Measurements from ENCODE around the gene STAT1. TPM values are rescaled to one million over a fixed set of nuclear protein-coding genes. Genes with fewer than 3 reads are reported as not detected.

STAT1 gene
- polyA plus RNA-seq, 1 donor (not counting 4 experiments of a cell fraction or from before 2014, with no cell fraction given): 181 TPM

GRCh38 chr2:190978389-190979053 lies 35.5 kb downstream of the STAT1 start:
- Histone ChIP-seq H3K4me3 (ENCODE audit: control insufficient read depth in 2 of 3, extremely low read depth in 1 of 3, insufficient read depth in 2 of 3, low read depth in 1 of 3, low read length in 3 of 3) (no peak overlapping the region), H3K9ac (ENCODE audit: control insufficient read depth, extremely low read depth, insufficient read depth, low read length) (no peak overlapping the region), H4K20me1 (ENCODE audit: control insufficient read depth, extremely low read depth, insufficient read depth, low read length) (no peaks in the 10 kb centered on the region), H3K36me3 (ENCODE audit: control insufficient read depth in 2 of 2, extremely low read depth in 1 of 2, insufficient read depth in 2 of 2, low read length in 2 of 2) (peaks cover 57 to 74% of the 10 kb centered on the region in 2 experiments), H3K4me1 (ENCODE audit: control insufficient read depth, extremely low read depth, insufficient read depth, low read length) (peaks cover 12% of the 10 kb centered on the region), H3K27ac (ENCODE audit: control insufficient read depth, insufficient read depth, low read length) (no peak overlapping the region), H3K9me1 (ENCODE audit: control insufficient read depth, extremely low read depth, insufficient read depth, low read length) (no peaks in the 10 kb centered on the region), H2AFZ (ENCODE audit: control insufficient read depth, low read length) (no peak overlapping the region), H3K27me3 (ENCODE audit: control insufficient read depth, extremely low read depth, insufficient read depth, low read length) (no peaks in the 10 kb centered on the region), H3K79me2 (ENCODE audit: control insufficient read depth, insufficient read depth, low read length) (no peaks in the 10 kb centered on the region), H3K4me2 (ENCODE audit: control insufficient read depth, extremely low read depth, insufficient read depth, low read depth, low read length) (no peak overlapping the region), H3K9me3 (ENCODE audit: control insufficient read depth, low read depth, low read length) (no peaks in the 10 kb centered on the region)
- FAIRE-seq: peak; percentile 79
- dilution Hi-C loops (cut with MboI; ENCODE audit: extremely low pct_ligation_motif_present, low sequenced_read_pairs): no loop called here
- TF ChIP-seq CTCF (optimal IDR thresholded peaks at IDR 0.05 in 1 of 3, IDR thresholded peaks at IDR 0.05 in 1 of 3, conservative IDR thresholded peaks at IDR 0.05 in 1 of 3; ENCODE audit: extremely low read depth in 1 of 3, insufficient read depth in 2 of 3, low read length in 3 of 3) (no peak), EZH2 (IDR thresholded peaks at IDR 0.05; ENCODE audit: low read length) (no peak)
- no peak for DNase-seq (ENCODE audit: low read depth, low spot score)

GRCh38 chr2:190977505-190977904 lies 36.5 kb downstream of the STAT1 start:
- DNase-seq (ENCODE audit: low read depth, low spot score) (no peak), FAIRE-seq (no peak)
- Histone ChIP-seq H3K4me2 (ENCODE audit: control insufficient read depth, extremely low read depth, insufficient read depth, low read depth, low read length) (no peak overlapping the region), H3K4me3 (ENCODE audit: control insufficient read depth in 2 of 3, extremely low read depth in 1 of 3, insufficient read depth in 2 of 3, low read depth in 1 of 3, low read length in 3 of 3) (no peak overlapping the region), H3K36me3 (ENCODE audit: control insufficient read depth in 2 of 2, extremely low read depth in 1 of 2, insufficient read depth in 2 of 2, low read length in 2 of 2) (peaks cover 59 to 77% of the 10 kb centered on the region in 2 experiments), H3K4me1 (ENCODE audit: control insufficient read depth, extremely low read depth, insufficient read depth, low read length) (peaks cover 12% of the 10 kb centered on the region), H3K79me2 (ENCODE audit: control insufficient read depth, insufficient read depth, low read length) (no peaks in the 10 kb centered on the region), H3K9ac (ENCODE audit: control insufficient read depth, extremely low read depth, insufficient read depth, low read length) (no peak overlapping the region), H3K27me3 (ENCODE audit: control insufficient read depth, extremely low read depth, insufficient read depth, low read length) (no peaks in the 10 kb centered on the region), H4K20me1 (ENCODE audit: control insufficient read depth, extremely low read depth, insufficient read depth, low read length) (no peaks in the 10 kb centered on the region), H2AFZ (ENCODE audit: control insufficient read depth, low read length) (no peak overlapping the region), H3K9me3 (ENCODE audit: control insufficient read depth, low read depth, low read length) (no peaks in the 10 kb centered on the region), H3K27ac (ENCODE audit: control insufficient read depth, insufficient read depth, low read length) (no peak overlapping the region), H3K9me1 (ENCODE audit: control insufficient read depth, extremely low read depth, insufficient read depth, low read length) (no peaks in the 10 kb centered on the region)
- TF ChIP-seq EZH2 (IDR thresholded peaks at IDR 0.05; ENCODE audit: low read length): no peak
- no peak for TF ChIP-seq CTCF (optimal IDR thresholded peaks at IDR 0.05 in 1 of 3, IDR thresholded peaks at IDR 0.05 in 1 of 3, conservative IDR thresholded peaks at IDR 0.05 in 1 of 3; ENCODE audit: extremely low read depth in 1 of 3, insufficient read depth in 2 of 3, low read length in 3 of 3)
- dilution Hi-C loops (cut with MboI; ENCODE audit: extremely low pct_ligation_motif_present, low sequenced_read_pairs): no loop called here

Data from keratinocyte (primary cell).